ENCODE measurements around the gene IFI6. TPM values are rescaled to one million over a fixed set of nuclear protein-coding genes. Genes with fewer than 3 reads are reported as not detected.

IFI6 gene
- total RNA-seq, 1 experiment from 2014 or later: 14.8 TPM

DNA sequence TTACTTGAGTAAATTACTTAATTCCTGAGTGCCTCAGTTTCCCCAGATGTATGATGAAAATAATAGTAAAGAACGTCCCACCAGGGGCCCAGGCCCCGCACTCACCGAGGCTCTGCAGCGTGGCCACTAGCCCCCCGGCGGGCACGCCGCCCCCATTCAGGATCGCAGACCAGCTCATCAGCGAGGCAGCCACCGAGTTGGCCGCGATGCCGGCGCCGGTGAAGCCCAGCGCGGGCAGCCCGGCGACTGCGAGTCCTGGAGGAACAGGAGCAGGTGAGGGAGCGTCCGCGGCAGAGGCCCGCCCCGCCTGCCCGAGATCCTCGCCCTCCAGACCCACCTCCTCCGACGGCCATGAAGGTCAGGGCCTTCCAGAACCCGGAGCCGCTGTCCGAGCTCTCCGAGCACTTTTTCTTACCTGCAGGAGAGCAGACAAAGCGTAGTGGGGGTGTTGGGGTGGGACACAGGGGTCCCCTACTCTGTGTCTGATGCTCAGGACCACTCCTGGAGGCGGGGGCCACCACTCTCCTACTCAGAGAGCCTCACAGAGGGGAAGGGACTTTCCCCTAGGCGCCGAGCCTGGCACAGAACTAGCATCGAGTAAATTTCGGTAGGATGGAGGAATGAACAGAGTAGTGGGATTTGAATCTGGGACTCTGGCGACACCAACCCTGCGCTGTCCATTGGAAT lies 3.7 kb downstream of the IFI6 start:
- TF ChIP-seq EZH2 (IDR thresholded peaks at IDR 0.05) (no peak), YY1 (IDR thresholded peaks at IDR 0.05; ENCODE audit: extremely low read depth, insufficient replicate concordance, low read depth, low read length) (no peak), SIN3A (IDR thresholded peaks at IDR 0.05; ENCODE audit: low read depth) (no peak), ZFX (IDR thresholded peaks at IDR 0.05) (no peak), EZH2phosphoT487 (IDR thresholded peaks at IDR 0.05; ENCODE audit: borderline replicate concordance) (no peak), JUND (IDR thresholded peaks at IDR 0.05) (no peak), CBX3 (IDR thresholded peaks at IDR 0.05; ENCODE audit: low read depth) (no peak), ELF1 (IDR thresholded peaks at IDR 0.05; ENCODE audit: borderline replicate concordance, low read depth) (no peak), RAD21 (IDR thresholded peaks at IDR 0.05; ENCODE audit: low read depth) (no peak), POLR2A (IDR thresholded peaks at IDR 0.05; ENCODE audit: borderline replicate concordance, extremely low read depth, insufficient read depth, insufficient read length) (no peak), SP1 (IDR thresholded peaks at IDR 0.05; ENCODE audit: low read depth) (no peak), POLR2AphosphoS5 (IDR thresholded peaks at IDR 0.05; ENCODE audit: low read depth, low read length) (no peak), TCF7L2 (IDR thresholded peaks at IDR 0.05; ENCODE audit: borderline replicate concordance, extremely low read depth, insufficient read depth, insufficient read length) (no peak), CEBPB (IDR thresholded peaks at IDR 0.05; ENCODE audit: low read depth) (no peak), SRF (IDR thresholded peaks at IDR 0.05; ENCODE audit: low read depth) (no peak)
- TF ChIP-seq, protein P1, sequence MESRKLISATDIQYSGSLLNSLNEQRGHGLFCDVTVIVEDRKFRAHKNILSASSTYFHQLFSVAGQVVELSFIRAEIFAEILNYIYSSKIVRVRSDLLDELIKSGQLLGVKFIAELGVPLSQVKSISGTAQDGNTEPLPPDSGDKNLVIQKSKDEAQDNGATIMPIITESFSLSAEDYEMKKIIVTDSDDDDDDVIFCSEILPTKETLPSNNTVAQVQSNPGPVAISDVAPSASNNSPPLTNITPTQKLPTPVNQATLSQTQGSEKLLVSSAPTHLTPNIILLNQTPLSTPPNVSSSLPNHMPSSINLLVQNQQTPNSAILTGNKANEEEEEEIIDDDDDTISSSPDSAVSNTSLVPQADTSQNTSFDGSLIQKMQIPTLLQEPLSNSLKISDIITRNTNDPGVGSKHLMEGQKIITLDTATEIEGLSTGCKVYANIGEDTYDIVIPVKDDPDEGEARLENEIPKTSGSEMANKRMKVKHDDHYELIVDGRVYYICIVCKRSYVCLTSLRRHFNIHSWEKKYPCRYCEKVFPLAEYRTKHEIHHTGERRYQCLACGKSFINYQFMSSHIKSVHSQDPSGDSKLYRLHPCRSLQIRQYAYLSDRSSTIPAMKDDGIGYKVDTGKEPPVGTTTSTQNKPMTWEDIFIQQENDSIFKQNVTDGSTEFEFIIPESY (IDR thresholded peaks at IDR 0.05; ENCODE audit: extremely low read depth, insufficient replicate concordance, low read length): no peak
- TF ChIP-seq, protein P2, sequence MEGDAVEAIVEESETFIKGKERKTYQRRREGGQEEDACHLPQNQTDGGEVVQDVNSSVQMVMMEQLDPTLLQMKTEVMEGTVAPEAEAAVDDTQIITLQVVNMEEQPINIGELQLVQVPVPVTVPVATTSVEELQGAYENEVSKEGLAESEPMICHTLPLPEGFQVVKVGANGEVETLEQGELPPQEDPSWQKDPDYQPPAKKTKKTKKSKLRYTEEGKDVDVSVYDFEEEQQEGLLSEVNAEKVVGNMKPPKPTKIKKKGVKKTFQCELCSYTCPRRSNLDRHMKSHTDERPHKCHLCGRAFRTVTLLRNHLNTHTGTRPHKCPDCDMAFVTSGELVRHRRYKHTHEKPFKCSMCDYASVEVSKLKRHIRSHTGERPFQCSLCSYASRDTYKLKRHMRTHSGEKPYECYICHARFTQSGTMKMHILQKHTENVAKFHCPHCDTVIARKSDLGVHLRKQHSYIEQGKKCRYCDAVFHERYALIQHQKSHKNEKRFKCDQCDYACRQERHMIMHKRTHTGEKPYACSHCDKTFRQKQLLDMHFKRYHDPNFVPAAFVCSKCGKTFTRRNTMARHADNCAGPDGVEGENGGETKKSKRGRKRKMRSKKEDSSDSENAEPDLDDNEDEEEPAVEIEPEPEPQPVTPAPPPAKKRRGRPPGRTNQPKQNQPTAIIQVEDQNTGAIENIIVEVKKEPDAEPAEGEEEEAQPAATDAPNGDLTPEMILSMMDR (IDR thresholded peaks at IDR 0.05 in 2 of 3, conservative IDR thresholded peaks at IDR 0.05 in 1 of 3; ENCODE audit: borderline replicate concordance in 1 of 3, insufficient read depth in 1 of 3, low read depth in 2 of 3, low read length in 2 of 3): no peak
- TF ChIP-seq, protein P3, sequence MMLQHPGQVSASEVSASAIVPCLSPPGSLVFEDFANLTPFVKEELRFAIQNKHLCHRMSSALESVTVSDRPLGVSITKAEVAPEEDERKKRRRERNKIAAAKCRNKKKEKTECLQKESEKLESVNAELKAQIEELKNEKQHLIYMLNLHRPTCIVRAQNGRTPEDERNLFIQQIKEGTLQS (IDR thresholded peaks at IDR 0.05): no peak
- H3K36me3 ChIP-seq (ENCODE audit: control insufficient read depth in 1 of 2, insufficient read depth in 2 of 2, low read length in 2 of 2): no peaks in the 10 kb centered on the region
- H2AFZ ChIP-seq (ENCODE audit: low read depth, low read length, poor library complexity, severe bottlenecking): no peak overlapping the region
- POLR2A ChIA-PET: no interaction called here
- H3K4me1 ChIP-seq (ENCODE audit: control insufficient read depth in 1 of 2, insufficient read depth in 2 of 2, low read length in 2 of 2): peaks cover 28 to 63% of the 10 kb centered on the region in 2 experiments
- no peak overlapping the region for H3K4me3 ChIP-seq (replicated peaks in 1 of 2; ENCODE audit: low read depth in 1 of 2, low read length in 2 of 2)
- no peak for DNase-seq (ENCODE audit: low read depth, low spot score)
- H3K27me3 ChIP-seq (ENCODE audit: insufficient read depth, low read length): no peaks in the 10 kb centered on the region
- no peak overlapping the region for H3K27ac ChIP-seq (ENCODE audit: low read depth, low read length)
- no TSS peak for BruUV-seq (replicated peaks)
- H3K4me2 ChIP-seq (ENCODE audit: low read length): peak overlapping the region; percentile 67; the same call in 1 of the 2 replicates
- ATAC-seq: no peak
- H3K79me2 ChIP-seq (ENCODE audit: insufficient read depth, low read length): no peaks in the 10 kb centered on the region
- no peaks in the 10 kb centered on the region for H4K20me1 ChIP-seq (ENCODE audit: insufficient read depth)
- H3K9me2 ChIP-seq (ENCODE audit: insufficient read depth): no peaks in the 10 kb centered on the region
- no peaks in the 10 kb centered on the region for H3K9me3 ChIP-seq (ENCODE audit: control insufficient read depth in 1 of 2, insufficient read depth in 1 of 2, low read depth in 1 of 2, low read length in 2 of 2)
- intact Hi-C loops (cut with micrococcal nuclease): no loop called here
- no peak overlapping the region for H3K9ac ChIP-seq (ENCODE audit: low read length)
- RAD21 ChIA-PET (ENCODE audit: low non-redundant PET in 1 of 2, low total read pairs in 2 of 2, uncharacterized antibody in 2 of 2, unreplicated experiment in 2 of 2): no interaction called here
- CTCF ChIA-PET: interaction anchor here (1.0 to 1.9 kb wide), 3 partner anchors 40 to 60 kb away, joined by 3 to 5 read pairs (median 3); no protein-coding TSS in a partner anchor

All from HCT116 (cell line).